HG02840 (cell line): ENCODE results near the gene C16orf78.
"Not testable (repeated sequence)": the region's sequence is repeated elsewhere in the genome, so short reads cannot be mapped to it uniquely, and the experiment has no call there.

Experiments
- ATAC-seq: cut with Tn5 transposase; IDR thresholded peaks from one replicate; pipeline ENCODE4 v1.9.1; 2021; ENCODE audit warnings: mild to moderate bottlenecking, moderate library complexity, moderate number of reproducible peaks; ENCODE audit not compliant: unreplicated experiment, low FRiP score

The C16orf78 gene

GRCh38 chr16:49348408-49349176 is 25.0 kb upstream of the C16orf78 start:
- ATAC-seq, result no peak

- ATAC-seq, result no peak
Observed at GRCh38 chr16:49349446-49350168, 24.0 kb upstream of the C16orf78 start.

- ATAC-seq, result no peak
Observed at GRCh38 chr16:49350265-49351095, 23.1 kb upstream of the C16orf78 start.

GRCh38 chr16:49351096-49351487 is 22.5 kb upstream of the C16orf78 start:
- ATAC-seq, result no peak

- no peak for ATAC-seq
Observed at GRCh38 chr16:49352892-49353291, 20.7 kb upstream of the C16orf78 start.

GRCh38 chr16:49353680-49354079 is 19.9 kb upstream of the C16orf78 start:
- no peak for ATAC-seq

GRCh38 chr16:49354101-49354500 is 19.5 kb upstream of the C16orf78 start:
- ATAC-seq, result no peak

GRCh38 chr16:49354991-49355390 is 18.6 kb upstream of the C16orf78 start:
- ATAC-seq, result no peak

- ATAC-seq, result no peak
Observed at GRCh38 chr16:49355933-49356665, 17.5 kb upstream of the C16orf78 start.

GRCh38 chr16:49356728-49357488 is 16.7 kb upstream of the C16orf78 start:
- no peak for ATAC-seq

- ATAC-seq, result no peak
Observed at GRCh38 chr16:49359591-49359990, 14.0 kb upstream of the C16orf78 start.

- ATAC-seq, result not testable (repeated sequence)
Observed at GRCh38 chr16:49361731-49362130, 11.9 kb upstream of the C16orf78 start.

- ATAC-seq, result no peak
Observed at GRCh38 chr16:49362230-49362629, 11.4 kb upstream of the C16orf78 start.

GRCh38 chr16:49365711-49366509 is 7.7 kb upstream of the C16orf78 start:
- ATAC-seq, result peak; percentile 79

- no peak for ATAC-seq
Observed at GRCh38 chr16:49366669-49367068, 6.9 kb upstream of the C16orf78 start.

GRCh38 chr16:49369651-49370611 is 3.7 kb upstream of the C16orf78 start:
- no peak for ATAC-seq

- no peak for ATAC-seq
Observed at GRCh38 chr16:49376206-49376605, 2.6 kb downstream of the C16orf78 start.
